Neutrophil (primary cell): ENCODE measurements around the gene ADGRD1.

ENCODE experiments used
- H3K27ac ChIP-seq: fragments of 200-600 bp; sonication (generic); 2 replicates; pipeline ENCODE4 v1.5.1; 2016; ENCODE audit warnings: mild to moderate bottlenecking, moderate library complexity
- H3K27me3 ChIP-seq: fragments of 200-600 bp; sonication (generic); 2 replicates; pipeline ENCODE4 v1.6.0; 2016; ENCODE audit warnings: mild to moderate bottlenecking
- H3K36me3 ChIP-seq: fragments of 200-600 bp; sonication (generic); 2 replicates; pipeline ENCODE4 v1.5.1; 2017
- H3K4me1 ChIP-seq, 2 experiments: fragments of 200-600 bp in 1 of 2; sonication (generic) in 1 of 2; 1 replicate in 1 of 2; 2 replicates in 1 of 2; pipeline versions ENCODE4 v1.5.1 to v1.6.1; 2013 to 2016; ENCODE audit warnings: low read depth in 1 of 2, low read length in 1 of 2, mild to moderate bottlenecking in 1 of 2, moderate library complexity in 1 of 2; ENCODE audit not compliant: control insufficient read depth in 1 of 2, insufficient read depth in 1 of 2
- H3K4me3 ChIP-seq, 2 experiments: fragments of 200-600 bp in 1 of 2; sonication (generic) in 1 of 2; 1 replicate in 1 of 2; 2 replicates in 1 of 2; pipeline ENCODE4 v1.5.1; 2013 to 2016; ENCODE audit warnings: low read depth in 1 of 2, low read length in 1 of 2, mild to moderate bottlenecking in 1 of 2, moderate library complexity in 1 of 2
- H3K9me3 ChIP-seq: fragments of 200-600 bp; sonication (generic); 2 replicates; pipeline ENCODE4 v1.5.1; 2016
- CTCF ChIP-seq: fragments of 200-600 bp; sonication (generic); IDR thresholded peaks from 2 replicates; pipeline ENCODE4 v1.5.1; 2016; ENCODE audit warnings: antibody characterized with exemption

ADGRD1 gene

GRCh38 chr12:131132118-131132892 is 178.6 kb downstream of the ADGRD1 start:
- H3K27ac ChIP-seq: no peak overlapping the region
- no peak overlapping the region for H3K4me3 ChIP-seq
- H3K9me3 ChIP-seq: no peaks in the 10 kb centered on the region
- no peaks in the 10 kb centered on the region for H3K36me3 ChIP-seq
- H3K4me1 ChIP-seq: no peaks in the 10 kb centered on the region
- H3K27me3 ChIP-seq: no peaks in the 10 kb centered on the region
- no peak for TF ChIP-seq CTCF

GRCh38 chr12:131133015-131133905 is 179.6 kb downstream of the ADGRD1 start:
- H3K9me3 ChIP-seq: no peaks in the 10 kb centered on the region
- H3K27me3 ChIP-seq: no peaks in the 10 kb centered on the region
- no peak overlapping the region for H3K4me3 ChIP-seq
- H3K27ac ChIP-seq: no peak overlapping the region
- TF ChIP-seq CTCF: no peak
- no peaks in the 10 kb centered on the region for H3K36me3 ChIP-seq
- no peaks in the 10 kb centered on the region for H3K4me1 ChIP-seq

GRCh38 chr12:131133994-131134393 is 180.3 kb downstream of the ADGRD1 start:
- Histone ChIP-seq H3K4me3 (no peak overlapping the region), H3K4me1 (no peaks in the 10 kb centered on the region), H3K36me3 (no peaks in the 10 kb centered on the region), H3K9me3 (no peaks in the 10 kb centered on the region), H3K27me3 (no peaks in the 10 kb centered on the region), H3K27ac (no peak overlapping the region)
- TF ChIP-seq CTCF: no peak

- Histone ChIP-seq H3K36me3 (no peaks in the 10 kb centered on the region), H3K4me1 (no peaks in the 10 kb centered on the region), H3K27me3 (no peaks in the 10 kb centered on the region), H3K4me3 (no peak overlapping the region), H3K27ac (no peak overlapping the region), H3K9me3 (no peaks in the 10 kb centered on the region)
- no peak for TF ChIP-seq CTCF
Measured at GRCh38 chr12:131134523-131135310, 181.0 kb downstream of the ADGRD1 start.

- no peaks in the 10 kb centered on the region for H3K36me3 ChIP-seq
- H3K27me3 ChIP-seq: no peaks in the 10 kb centered on the region
- H3K4me1 ChIP-seq: no peaks in the 10 kb centered on the region
- H3K9me3 ChIP-seq: no peaks in the 10 kb centered on the region
- H3K4me3 ChIP-seq: no peak overlapping the region
- TF ChIP-seq CTCF: no peak
- no peak overlapping the region for H3K27ac ChIP-seq
Measured at GRCh38 chr12:131135311-131135785, 181.6 kb downstream of the ADGRD1 start.
